Testis (tissue), 3 donors: Measurements from ENCODE around the gene CYGB. TPM values are rescaled to one million over a fixed set of nuclear protein-coding genes. Genes with fewer than 3 reads are reported as not detected.
"Not testable (repeated sequence)": the region's sequence is repeated elsewhere in the genome, so short reads cannot be mapped to it uniquely, and the experiment has no call there.

ENCODE experiments used
- DNase-seq: peaks from one replicate; pipeline ENCODE4 v3.0.0-alpha.2; 2019
- H3K27ac ChIP-seq, 2 donors: fragments of 200-600 bp; sonication (generic); one replicate each; pipeline ENCODE4 v1.5.1; 2019
- H3K27me3 ChIP-seq: fragments of 200-600 bp; sonication (generic); one replicate; pipeline ENCODE4 v1.5.1; 2019
- H3K36me3 ChIP-seq: fragments of 200-600 bp; sonication (generic); one replicate; pipeline ENCODE4 v1.5.1; 2017; ENCODE audit warnings: low read depth; ENCODE audit errors: missing control alignments
- H3K4me1 ChIP-seq: fragments of 200-600 bp; sonication (generic); one replicate; pipeline ENCODE4 v1.5.1; 2019
- H3K4me3 ChIP-seq, 2 donors: fragments of 200-600 bp; sonication (generic); one replicate each; pipeline ENCODE4 v1.5.1; 2017 to 2019
- H3K9me3 ChIP-seq: fragments of 200-600 bp; sonication (generic); one replicate; pipeline ENCODE4 v1.5.1; 2017
- POLR2A ChIP-seq: fragments of 450-650 bp; IDR thresholded peaks from one replicate; pipeline ENCODE4 v1.6.1; 2017; ENCODE audit warnings: antibody characterized with exemption, mild to moderate bottlenecking, moderate library complexity
- WGBS, 2 donors: methylation state at CpG; one replicate each; pipeline ENCODE4 v1.1.5; 2018; 5-methylcytosine and 5-hydroxymethylcytosine counted together
- intact Hi-C: fragments of 100-400 bp; cut with DNase I; formaldehyde crosslinking; loops from one replicate; pipeline ENCODE4 v1.15.1; 2023; ENCODE audit warnings: low total_unique reads
- polyA plus RNA-seq: library from polyadenylated mRNA; stranded (reverse); fragments of 350-450 nt; fragmentation: Illumina TruSeq; extraction: RNeasy Lipid Tissue Mini Kit (QIAGEN cat#74804); gene quantifications from one replicate; pipeline ENCODE4 v1.2.3, GENCODE V29; 2014; ENCODE audit warnings: low read depth, low replicate concordance; ENCODE audit not compliant: insufficient read depth
- total RNA-seq, 2 donors: library from RNA; depleted of rRNA; stranded (reverse); fragments of >200 nt; gene quantifications; one replicate each; pipeline ENCODE4 v1.2.3, GENCODE V29; 2016
- TF ChIP-seq, protein P1 (sequence below), 3 experiments: fragments of 450-650 bp in 2 of 3; fragments of 200-600 bp in 1 of 3; sonication (generic) in 1 of 3; IDR thresholded peaks; one replicate each; pipeline ENCODE4 v1.5.1; 2016 to 2019; ENCODE audit warnings: antibody characterized with exemption in 3 of 3, mild to moderate bottlenecking in 2 of 3, moderate library complexity in 1 of 3

Gene CYGB
- total and polyA plus RNA-seq, 3 donors from 2014 or later: 3.4 to 9.9 (median 7.2) TPM

DNA sequence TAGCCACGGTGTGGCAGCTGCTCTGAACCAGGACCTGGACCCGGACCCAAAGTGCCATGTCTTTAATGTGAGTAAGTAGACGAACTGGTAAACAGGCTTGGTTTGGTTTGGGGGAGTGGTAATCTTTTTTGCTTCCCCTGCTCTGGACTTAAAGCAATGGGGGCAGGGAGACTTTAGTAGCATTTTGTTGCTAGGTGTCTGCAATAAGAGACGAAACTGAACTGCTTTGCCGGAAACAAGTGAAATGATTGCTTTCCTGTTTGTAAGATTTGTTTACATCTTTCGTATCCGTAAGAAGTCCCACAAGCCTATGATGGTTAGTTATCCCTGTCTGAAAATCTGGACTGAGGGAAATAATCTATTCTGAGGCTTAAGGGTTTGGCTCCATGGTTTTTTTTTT lies 23.8 kb upstream of the CYGB start:
- Histone ChIP-seq H3K4me1 (peaks cover 33% of the 10 kb centered on the region), H3K27ac (peak overlapping the region in 1 of 2 donors; percentile 31), H3K9me3 (no peaks in the 10 kb centered on the region), H3K36me3 (no peaks in the 10 kb centered on the region), H3K4me3 (no peak overlapping the region), H3K27me3 (no peaks in the 10 kb centered on the region)
- intact Hi-C loops: no loop called here
- WGBS, 2 donors: 58 to 74% methylated on average over 7 of the region's 7 CpGs
- no peak for DNase-seq
- no peak for TF ChIP-seq POLR2A
- TF ChIP-seq, protein P1, sequence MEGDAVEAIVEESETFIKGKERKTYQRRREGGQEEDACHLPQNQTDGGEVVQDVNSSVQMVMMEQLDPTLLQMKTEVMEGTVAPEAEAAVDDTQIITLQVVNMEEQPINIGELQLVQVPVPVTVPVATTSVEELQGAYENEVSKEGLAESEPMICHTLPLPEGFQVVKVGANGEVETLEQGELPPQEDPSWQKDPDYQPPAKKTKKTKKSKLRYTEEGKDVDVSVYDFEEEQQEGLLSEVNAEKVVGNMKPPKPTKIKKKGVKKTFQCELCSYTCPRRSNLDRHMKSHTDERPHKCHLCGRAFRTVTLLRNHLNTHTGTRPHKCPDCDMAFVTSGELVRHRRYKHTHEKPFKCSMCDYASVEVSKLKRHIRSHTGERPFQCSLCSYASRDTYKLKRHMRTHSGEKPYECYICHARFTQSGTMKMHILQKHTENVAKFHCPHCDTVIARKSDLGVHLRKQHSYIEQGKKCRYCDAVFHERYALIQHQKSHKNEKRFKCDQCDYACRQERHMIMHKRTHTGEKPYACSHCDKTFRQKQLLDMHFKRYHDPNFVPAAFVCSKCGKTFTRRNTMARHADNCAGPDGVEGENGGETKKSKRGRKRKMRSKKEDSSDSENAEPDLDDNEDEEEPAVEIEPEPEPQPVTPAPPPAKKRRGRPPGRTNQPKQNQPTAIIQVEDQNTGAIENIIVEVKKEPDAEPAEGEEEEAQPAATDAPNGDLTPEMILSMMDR (IDR thresholded peaks at IDR 0.05): no peak

- Histone ChIP-seq H3K27me3 (no peaks in the 10 kb centered on the region), H3K4me3 (no peak overlapping the region), H3K9me3 (no peaks in the 10 kb centered on the region), H3K36me3 (no peaks in the 10 kb centered on the region), H3K27ac (peak overlapping the region in 1 of 2 donors; percentile 31), H3K4me1 (peaks cover 33% of the 10 kb centered on the region)
- WGBS, 2 donors: 59 to 66% methylated on average over 6 of the region's 6 CpGs
- intact Hi-C loops: no loop called here
- DNase-seq: no peak
- no peak for TF ChIP-seq POLR2A
- TF ChIP-seq, protein P1 (IDR thresholded peaks at IDR 0.05): no peak
Measured at GRCh38 chr17:76560877-76561221, 23.3 kb upstream of the CYGB start.

GRCh38 chr17:76560036-76560876 lies 22.7 kb upstream of the CYGB start:
- H3K4me1 ChIP-seq: peaks cover 33% of the 10 kb centered on the region
- H3K36me3 ChIP-seq: no peaks in the 10 kb centered on the region
- H3K4me3 ChIP-seq: no peak overlapping the region

GRCh38 chr17:76559460-76559859 lies 22.0 kb upstream of the CYGB start:
- H3K4me3 ChIP-seq, DNase-seq, H3K27me3 ChIP-seq, H3K36me3 ChIP-seq, H3K27ac ChIP-seq, H3K9me3 ChIP-seq, intact Hi-C loops: not testable (repeated sequence)
- 82% methylated on average over 7 of the region's 7 CpGs for WGBS, 2 donors
- peaks cover 33% of the 10 kb centered on the region for H3K4me1 ChIP-seq

More at GRCh38 chr17:76560036-76560876, 22.7 kb upstream of the CYGB start:
- TF ChIP-seq, protein P1 (IDR thresholded peaks at IDR 0.05): no peak
- TF ChIP-seq POLR2A: no peak
- WGBS, 2 donors: 79 to 82% methylated on average over 10 of the region's 10 CpGs
- Histone ChIP-seq H3K27me3 (no peaks in the 10 kb centered on the region), H3K27ac (peak overlapping the region in 1 of 2 donors; percentile 31), H3K9me3 (no peaks in the 10 kb centered on the region)
- DNase-seq: no peak
- intact Hi-C loops: no loop called here

- TF ChIP-seq POLR2A: no peak
- TF ChIP-seq, protein P1 (IDR thresholded peaks at IDR 0.05): peak in 2 of 3 experiments; percentile 38 to 45
- H3K36me3 ChIP-seq: no peaks in the 10 kb centered on the region
- intact Hi-C loops: no loop called here
- H3K4me1 ChIP-seq: peaks cover 38% of the 10 kb centered on the region
- 0 to 1% methylated on average over 14 of the region's 14 CpGs for WGBS, 2 donors
- no peaks in the 10 kb centered on the region for H3K27me3 ChIP-seq
- H3K27ac ChIP-seq: peak overlapping the region; percentile 90 to 94
- H3K9me3 ChIP-seq: no peaks in the 10 kb centered on the region
- peak overlapping the region; percentile 65 to 84 for H3K4me3 ChIP-seq
- no peak for DNase-seq
Measured at GRCh38 chr17:76558198-76559095, 20.9 kb upstream of the CYGB start.
